Mesenchymal stem cell (in vitro differentiated cells and primary cell): ENCODE data around the gene DICER1. TPM values are rescaled to one million over a fixed set of nuclear protein-coding genes. Genes with fewer than 3 reads are reported as not detected.
A peak's percentile ranks its signal among the peaks of the same experiment; 100 is the strongest.

Experiments used
- DNase-seq: peaks from one replicate; pipeline ENCODE4 v3.0.0-alpha.2; 2013
- H2AFZ ChIP-seq: one replicate; pipeline ENCODE4 v1.6.1; 2013; ENCODE audit warnings: low read depth, mild to moderate bottlenecking, control low read depth, inconsistent platforms, low read length, moderate library complexity
- H2AK5ac ChIP-seq: 2 replicates; pipeline ENCODE4 v1.6.1; 2013; ENCODE audit warnings: low read length, moderate library complexity, mild to moderate bottlenecking, inconsistent platforms; ENCODE audit not compliant: severe bottlenecking
- H2BK120ac ChIP-seq: one replicate; pipeline ENCODE4 v1.6.1; 2013; ENCODE audit warnings: low read depth, mild to moderate bottlenecking, inconsistent platforms, low read length, moderate library complexity
- H2BK12ac ChIP-seq, 2 experiments: one replicate each; pipeline ENCODE4 v1.6.1; 2013; ENCODE audit warnings: inconsistent platforms in 2 of 2, low read length in 2 of 2, mild to moderate bottlenecking in 2 of 2, moderate library complexity in 2 of 2, control low read depth in 1 of 2
- H2BK15ac ChIP-seq: one replicate; pipeline ENCODE4 v1.6.1; 2013; ENCODE audit warnings: mild to moderate bottlenecking, low read depth, inconsistent platforms; ENCODE audit not compliant: poor library complexity, severe bottlenecking
- H2BK5ac ChIP-seq: 2 replicates; pipeline ENCODE4 v1.6.1; 2013; ENCODE audit warnings: low read depth, mild to moderate bottlenecking, low read length, control low read depth, inconsistent platforms; ENCODE audit not compliant: poor library complexity, severe bottlenecking
- H3K14ac ChIP-seq, 2 experiments: one replicate each; pipeline ENCODE4 v1.6.1; 2013; ENCODE audit warnings: inconsistent platforms in 2 of 2, low read length in 2 of 2, control low read depth in 1 of 2, mild to moderate bottlenecking in 1 of 2, moderate library complexity in 1 of 2
- H3K18ac ChIP-seq, 2 experiments: one replicate each; pipeline ENCODE4 v1.6.1; 2013; ENCODE audit warnings: inconsistent platforms in 2 of 2, low read length in 2 of 2, control low read depth in 1 of 2, low read depth in 1 of 2, mild to moderate bottlenecking in 1 of 2
- H3K23ac ChIP-seq, 2 experiments: one replicate each; pipeline ENCODE4 v1.6.1; 2013; ENCODE audit warnings: inconsistent platforms in 2 of 2, low read length in 2 of 2, mild to moderate bottlenecking in 2 of 2, moderate library complexity in 2 of 2, control low read depth in 1 of 2
- H3K27ac ChIP-seq: 2 replicates; pipeline ENCODE4 v1.5.1; 2013; ENCODE audit warnings: mild to moderate bottlenecking, moderate library complexity, low read length, control low read depth, inconsistent platforms; ENCODE audit not compliant: poor library complexity, severe bottlenecking
- H3K27me3 ChIP-seq, 2 experiments: 2 replicates each; pipeline versions ENCODE4 v1.6.1 to v1.7.0; 2013; ENCODE audit warnings: low read length in 2 of 2, mild to moderate bottlenecking in 2 of 2, moderate library complexity in 2 of 2, control low read depth in 1 of 2, inconsistent platforms in 1 of 2; ENCODE audit not compliant: control insufficient read depth in 1 of 2, insufficient read depth in 1 of 2
- H3K36me3 ChIP-seq, 2 experiments: 2 replicates each; pipeline versions ENCODE4 v1.6.1 to v1.7.0; 2013; ENCODE audit warnings: low read length in 2 of 2, control low read depth in 1 of 2, inconsistent platforms in 1 of 2, low read depth in 1 of 2, mild to moderate bottlenecking in 1 of 2; ENCODE audit not compliant: insufficient read depth in 2 of 2, control insufficient read depth in 1 of 2
- H3K4ac ChIP-seq, 2 experiments: one replicate each; pipeline ENCODE4 v1.6.1; 2013; ENCODE audit warnings: inconsistent platforms in 2 of 2, low read length in 2 of 2, mild to moderate bottlenecking in 2 of 2, moderate library complexity in 2 of 2, control low read depth in 1 of 2, low read depth in 1 of 2
- H3K4me1 ChIP-seq: 2 replicates; pipeline ENCODE4 v1.6.1; 2013; ENCODE audit warnings: low read depth, low read length, control low read depth; ENCODE audit not compliant: control insufficient read depth, insufficient read depth
- H3K4me2 ChIP-seq: 2 replicates; pipeline ENCODE4 v1.6.1; 2013; ENCODE audit warnings: low read length, mild to moderate bottlenecking, inconsistent platforms; ENCODE audit not compliant: poor library complexity, severe bottlenecking
- H3K4me3 ChIP-seq, 2 experiments: 2 replicates each; pipeline versions ENCODE4 v1.5.1 to v1.7.0; 2013; ENCODE audit warnings: low read length in 2 of 2, mild to moderate bottlenecking in 2 of 2, control low read depth in 1 of 2, low read depth in 1 of 2; ENCODE audit not compliant: insufficient read depth in 1 of 2
- H3K79me1 ChIP-seq: replicated peaks from 2 replicates; pipeline ENCODE4 v1.6.1; 2013; ENCODE audit warnings: mild to moderate bottlenecking, control low read depth, low read length, inconsistent platforms; ENCODE audit not compliant: poor library complexity, severe bottlenecking
- H3K9ac ChIP-seq: 2 replicates; pipeline ENCODE4 v1.7.0; 2013; ENCODE audit warnings: mild to moderate bottlenecking, low read length, moderate library complexity
- H3K9me3 ChIP-seq: 2 replicates; pipeline ENCODE4 v1.7.0; 2013; ENCODE audit warnings: mild to moderate bottlenecking, low read length; ENCODE audit not compliant: control insufficient read depth
- H4K8ac ChIP-seq: one replicate; pipeline ENCODE4 v1.6.1; 2013; ENCODE audit warnings: inconsistent platforms, mild to moderate bottlenecking, low read length, moderate library complexity
- H4K91ac ChIP-seq: one replicate; pipeline ENCODE4 v1.6.1; 2013; ENCODE audit warnings: mild to moderate bottlenecking, low read length, inconsistent platforms
- WGBS: methylation state at CpG from one replicate; pipeline ENCODE4 v1.1.7; 2013; ENCODE audit warnings: mixed read lengths; 5-methylcytosine and 5-hydroxymethylcytosine counted together
- polyA plus RNA-seq, 2 experiments: library from polyadenylated mRNA; stranded (reverse); fragments of 200-250 nt; gene quantifications; one replicate each; pipeline ENCODE4 v1.2.3, GENCODE V29; 2013

DICER1 gene, protein sequence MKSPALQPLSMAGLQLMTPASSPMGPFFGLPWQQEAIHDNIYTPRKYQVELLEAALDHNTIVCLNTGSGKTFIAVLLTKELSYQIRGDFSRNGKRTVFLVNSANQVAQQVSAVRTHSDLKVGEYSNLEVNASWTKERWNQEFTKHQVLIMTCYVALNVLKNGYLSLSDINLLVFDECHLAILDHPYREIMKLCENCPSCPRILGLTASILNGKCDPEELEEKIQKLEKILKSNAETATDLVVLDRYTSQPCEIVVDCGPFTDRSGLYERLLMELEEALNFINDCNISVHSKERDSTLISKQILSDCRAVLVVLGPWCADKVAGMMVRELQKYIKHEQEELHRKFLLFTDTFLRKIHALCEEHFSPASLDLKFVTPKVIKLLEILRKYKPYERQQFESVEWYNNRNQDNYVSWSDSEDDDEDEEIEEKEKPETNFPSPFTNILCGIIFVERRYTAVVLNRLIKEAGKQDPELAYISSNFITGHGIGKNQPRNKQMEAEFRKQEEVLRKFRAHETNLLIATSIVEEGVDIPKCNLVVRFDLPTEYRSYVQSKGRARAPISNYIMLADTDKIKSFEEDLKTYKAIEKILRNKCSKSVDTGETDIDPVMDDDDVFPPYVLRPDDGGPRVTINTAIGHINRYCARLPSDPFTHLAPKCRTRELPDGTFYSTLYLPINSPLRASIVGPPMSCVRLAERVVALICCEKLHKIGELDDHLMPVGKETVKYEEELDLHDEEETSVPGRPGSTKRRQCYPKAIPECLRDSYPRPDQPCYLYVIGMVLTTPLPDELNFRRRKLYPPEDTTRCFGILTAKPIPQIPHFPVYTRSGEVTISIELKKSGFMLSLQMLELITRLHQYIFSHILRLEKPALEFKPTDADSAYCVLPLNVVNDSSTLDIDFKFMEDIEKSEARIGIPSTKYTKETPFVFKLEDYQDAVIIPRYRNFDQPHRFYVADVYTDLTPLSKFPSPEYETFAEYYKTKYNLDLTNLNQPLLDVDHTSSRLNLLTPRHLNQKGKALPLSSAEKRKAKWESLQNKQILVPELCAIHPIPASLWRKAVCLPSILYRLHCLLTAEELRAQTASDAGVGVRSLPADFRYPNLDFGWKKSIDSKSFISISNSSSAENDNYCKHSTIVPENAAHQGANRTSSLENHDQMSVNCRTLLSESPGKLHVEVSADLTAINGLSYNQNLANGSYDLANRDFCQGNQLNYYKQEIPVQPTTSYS (N-terminal part only)
- 68.9 TPM for polyA plus RNA-seq (2013, experiment 1 of 2)
- polyA plus RNA-seq (2013, experiment 2 of 2) = 65.7 TPM

DNA sequence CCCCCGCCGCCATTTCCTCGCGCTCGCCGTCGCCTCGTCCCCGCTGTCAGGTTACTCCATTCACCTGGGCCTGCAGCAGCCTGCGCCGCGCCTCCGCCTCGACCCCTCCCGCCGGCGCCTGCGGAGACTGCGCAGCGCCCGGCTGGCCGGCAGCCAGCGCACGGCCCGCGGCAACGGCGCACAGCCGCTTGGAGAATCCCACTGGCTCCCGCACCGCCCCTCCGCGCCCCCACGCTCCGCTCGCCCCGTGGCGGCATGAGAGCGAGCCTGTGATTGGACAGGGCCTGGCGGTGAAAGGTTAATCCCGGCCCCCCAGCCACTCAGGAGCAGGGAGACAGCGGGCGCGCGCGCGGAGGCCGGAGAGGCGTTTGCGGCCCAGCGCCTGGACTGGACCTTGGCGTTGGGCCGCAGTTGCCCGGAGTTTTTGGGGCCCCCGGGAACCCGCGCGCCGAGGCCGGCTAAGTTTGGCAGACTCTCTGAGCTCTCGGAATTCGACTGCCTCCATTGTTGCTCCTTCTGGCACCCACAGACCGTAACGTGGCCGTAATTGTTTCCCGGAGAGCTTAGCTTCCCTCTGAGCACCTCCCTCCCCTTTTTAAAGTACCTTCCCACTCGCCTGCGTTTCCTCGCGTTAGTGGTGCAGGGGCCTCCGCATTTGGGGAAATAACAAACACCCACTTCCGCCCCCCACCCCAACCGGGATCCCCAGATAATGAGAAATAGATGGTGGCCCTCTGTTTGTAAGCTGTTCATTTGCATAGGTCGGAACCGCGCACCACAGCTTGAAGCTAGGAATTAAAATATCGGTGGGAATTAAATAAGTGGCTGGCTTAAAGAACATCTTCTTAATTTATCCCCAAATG, at the start of gene DICER1:
DICER1 (minus strand) TSS at position 203 of the 863 bp plus-strand sequence. CDS start 24,071 bp downstream, outside the sequence.
- Histone ChIP-seq H3K27ac (peak within 1 kb of the TSS; percentile 96), H3K14ac (peak within 1 kb of the TSS; percentile 62 to 94), H2BK120ac (peak within 1 kb of the TSS; percentile 88), H3K27me3 (no peaks in the 10 kb centered on the region), H3K18ac (peak within 1 kb of the TSS; percentile 93 to 94), H2AFZ (peak within 1 kb of the TSS; percentile 99), H3K4ac (peak within 1 kb of the TSS; percentile 87 to 99), H4K91ac (peak within 1 kb of the TSS; percentile 91), H3K4me3 (peak within 1 kb of the TSS; percentile 87 to 91), H3K36me3 (no peaks in the 10 kb centered on the region), H2BK15ac (peak within 1 kb of the TSS; percentile 40), H2BK12ac (peak within 1 kb of the TSS; percentile 24 to 39), H4K8ac (peak within 1 kb of the TSS; percentile 96), H2AK5ac (peak within 1 kb of the TSS; percentile 61), H3K23ac (peak within 1 kb of the TSS; percentile 29 to 72), H3K79me1 (peaks cover 10% of the 10 kb centered on the region), H3K4me2 (peak within 1 kb of the TSS; percentile 85), H3K4me1 (peaks cover 6% of the 10 kb centered on the region), H3K9ac (peak within 1 kb of the TSS; percentile 98), H2BK5ac (peak within 1 kb of the TSS; percentile 91), H3K9me3 (no peaks in the 10 kb centered on the region)
- WGBS = 1% methylated on average over 67 of the region's 77 CpGs
- peak; percentile 93 for DNase-seq

DNA sequence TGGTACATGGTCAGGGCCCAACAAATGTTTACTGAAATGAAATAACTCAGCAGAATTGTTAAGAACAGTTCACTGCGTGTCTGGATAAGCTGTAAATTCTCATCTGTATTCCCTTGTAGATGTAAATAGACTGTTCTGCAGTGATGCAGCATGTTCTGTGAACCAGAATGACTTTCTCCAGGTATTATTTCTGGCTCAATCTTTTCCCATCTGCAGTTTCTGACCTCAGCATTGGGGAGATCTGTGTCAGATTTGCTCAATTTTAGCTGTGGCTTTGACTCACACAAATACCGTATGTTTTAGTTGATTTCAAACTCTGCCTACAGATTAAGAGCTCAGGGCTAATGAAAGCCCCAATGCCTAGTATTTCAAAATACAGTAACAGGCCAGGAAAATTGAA, 49.2 kb upstream of the DICER1 start:
- H3K23ac ChIP-seq = no peak overlapping the region
- DNase-seq = peak; percentile 51
- H3K9me3 ChIP-seq = no peaks in the 10 kb centered on the region
- no peak overlapping the region for H3K14ac ChIP-seq
- no peak overlapping the region for H2AK5ac ChIP-seq
- H3K4me3 ChIP-seq = no peak overlapping the region
- no peak overlapping the region for H2AFZ ChIP-seq
- H2BK120ac ChIP-seq = no peak overlapping the region
- H3K79me1 ChIP-seq = peaks cover 15% of the 10 kb centered on the region
- no peak overlapping the region for H4K8ac ChIP-seq
- H3K27me3 ChIP-seq = peaks cover 0 to 3% of the 10 kb centered on the region in 2 experiments
- H3K4me1 ChIP-seq = peaks cover 11% of the 10 kb centered on the region
- H3K9ac ChIP-seq = no peak overlapping the region
- 62% methylated on average over 2 of the region's 2 CpGs for WGBS
- H3K4me2 ChIP-seq = no peak overlapping the region
- no peak overlapping the region for H4K91ac ChIP-seq
- H3K4ac ChIP-seq = no peak overlapping the region
- no peak overlapping the region for H3K18ac ChIP-seq
- no peak overlapping the region for H2BK15ac ChIP-seq
- H3K27ac ChIP-seq = no peak overlapping the region
- H3K36me3 ChIP-seq = peaks cover 0 to 28% of the 10 kb centered on the region in 2 experiments
- no peak overlapping the region for H2BK12ac ChIP-seq
- H2BK5ac ChIP-seq = no peak overlapping the region

DNA sequence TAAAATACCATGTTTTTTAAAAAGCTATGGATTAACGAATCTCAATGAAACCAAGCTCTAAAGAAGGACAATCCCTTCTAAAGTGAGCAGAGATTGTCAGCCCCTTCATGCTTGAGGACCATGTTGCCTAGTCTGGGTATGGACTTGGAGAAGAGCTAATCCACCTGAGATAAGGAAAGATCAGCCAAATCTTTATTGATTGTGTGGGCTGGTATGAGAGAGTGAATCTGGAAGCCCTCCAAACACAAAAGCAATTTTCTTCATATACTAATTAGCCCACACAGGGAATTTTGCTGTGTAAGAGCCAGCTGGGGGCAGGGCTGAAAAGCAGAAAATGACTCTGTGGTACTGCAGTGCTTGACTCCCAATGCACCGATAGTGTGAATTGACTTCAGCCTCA, 47.4 kb upstream of the DICER1 start:
- H3K79me1 ChIP-seq = peaks cover 12% of the 10 kb centered on the region
- peaks cover 12% of the 10 kb centered on the region for H3K4me1 ChIP-seq
- H3K27me3 ChIP-seq = peaks cover 0 to 4% of the 10 kb centered on the region in 2 experiments
- H2BK12ac ChIP-seq = no peak overlapping the region
- no peak overlapping the region for H3K9ac ChIP-seq
- H4K8ac ChIP-seq = no peak overlapping the region
- H3K14ac ChIP-seq = no peak overlapping the region
- no CpG with 5 or more reads among the region's 2 CpGs for WGBS
- no peak for DNase-seq
- H3K4ac ChIP-seq = no peak overlapping the region
- no peak overlapping the region for H3K4me3 ChIP-seq
- no peak overlapping the region for H2BK5ac ChIP-seq
- no peaks in the 10 kb centered on the region for H3K9me3 ChIP-seq
- no peak overlapping the region for H2AFZ ChIP-seq
- no peak overlapping the region for H2BK15ac ChIP-seq
- no peak overlapping the region for H3K18ac ChIP-seq
- no peak overlapping the region for H3K23ac ChIP-seq
- H3K4me2 ChIP-seq = no peak overlapping the region
- no peak overlapping the region for H2BK120ac ChIP-seq
- H3K27ac ChIP-seq = no peak overlapping the region
- H3K36me3 ChIP-seq = peaks cover 0 to 31% of the 10 kb centered on the region in 2 experiments
- no peak overlapping the region for H2AK5ac ChIP-seq
- H4K91ac ChIP-seq = no peak overlapping the region
